GM23338 (cell line): ENCODE measurements around the gene SLC2A14.

Experiments used
- CREB1 ChIP-seq: fragments of 250-450 bp; sonication (Bioruptor Pico); IDR thresholded peaks from 2 replicates; pipeline ENCODE4 v1.5.0; 2020; ENCODE audit warnings: low read depth, mild to moderate bottlenecking, moderate library complexity
- CTCF ChIP-seq, 2 experiments: fragments of 200-600 bp in 1 of 2; sonication (generic) in 1 of 2; conservative IDR thresholded peaks; 2 replicates each; pipeline versions ENCODE4 v1.5.1 to v1.6.1; 2016 to 2017; ENCODE audit warnings: antibody characterized with exemption in 2 of 2, low read depth in 2 of 2, mild to moderate bottlenecking in 2 of 2, moderate library complexity in 1 of 2
- EZH2 ChIP-seq: fragments of 200-600 bp; sonication (generic); IDR thresholded peaks from one replicate; pipeline ENCODE4 v1.8.0; 2017; ENCODE audit warnings: antibody characterized with exemption, mild to moderate bottlenecking, low read depth; ENCODE audit not compliant: unreplicated experiment
- EZH2phosphoT487 ChIP-seq: fragments of 200-600 bp; sonication (generic); IDR thresholded peaks from one replicate; pipeline ENCODE4 v1.8.1; 2018; ENCODE audit warnings: antibody characterized with exemption; ENCODE audit not compliant: unreplicated experiment
- JUNB ChIP-seq: IDR thresholded peaks from one replicate; pipeline ENCODE4 v1.6.1; 2016; ENCODE audit warnings: antibody characterized with exemption; ENCODE audit not compliant: unreplicated experiment
- NANOG ChIP-seq: IDR thresholded peaks from 2 replicates; pipeline ENCODE4 v1.6.1; 2016; ENCODE audit warnings: antibody characterized with exemption, borderline replicate concordance
- POLR2AphosphoS5 ChIP-seq: IDR thresholded peaks from 2 replicates; pipeline ENCODE4 v1.6.1; 2016; ENCODE audit warnings: antibody characterized with exemption, low read depth
- STAT1 ChIP-seq: IDR thresholded peaks from one replicate; pipeline ENCODE4 v1.6.1; 2016; ENCODE audit warnings: antibody characterized with exemption; ENCODE audit not compliant: unreplicated experiment
- ZNF114 ChIP-seq: fragments of 250-450 bp; sonication (Bioruptor Pico); IDR thresholded peaks from 2 replicates; pipeline ENCODE4 v1.5.0; 2020; ENCODE audit warnings: mild to moderate bottlenecking, moderate library complexity
- ZNF331 ChIP-seq: fragments of 250-450 bp; sonication (Bioruptor Pico); IDR thresholded peaks from 2 replicates; pipeline ENCODE4 v1.5.0; 2020; ENCODE audit warnings: low read depth, mild to moderate bottlenecking, moderate library complexity
- TF ChIP-seq, protein P1 (sequence below): IDR thresholded peaks from one replicate; pipeline ENCODE4 v1.6.1; 2018; ENCODE audit warnings: antibody characterized with exemption; ENCODE audit not compliant: unreplicated experiment
- TF ChIP-seq, protein P2 (sequence below): fragments of 250-450 bp; sonication (Bioruptor Pico); IDR thresholded peaks from 2 replicates; pipeline ENCODE4 v1.5.0; 2020; ENCODE audit warnings: mild to moderate bottlenecking, moderate library complexity

GRCh38 chr12:7915661-7916403 lies 43.1 kb upstream of the SLC2A14 start:
- TF ChIP-seq EZH2 (no peak), POLR2AphosphoS5 (no peak; the same call in 1 of the 2 replicates), CTCF (conservative IDR thresholded peaks at IDR 0.05; ENCODE audit: low read depth in 2 of 2) (no peak), EZH2phosphoT487 (no peak), JUNB (no peak), CREB1 (no peak), NANOG (no peak), STAT1 (no peak), ZNF331 (CRISPR knock-in tag) (no peak), ZNF114 (no peak)
- TF ChIP-seq, protein P1, sequence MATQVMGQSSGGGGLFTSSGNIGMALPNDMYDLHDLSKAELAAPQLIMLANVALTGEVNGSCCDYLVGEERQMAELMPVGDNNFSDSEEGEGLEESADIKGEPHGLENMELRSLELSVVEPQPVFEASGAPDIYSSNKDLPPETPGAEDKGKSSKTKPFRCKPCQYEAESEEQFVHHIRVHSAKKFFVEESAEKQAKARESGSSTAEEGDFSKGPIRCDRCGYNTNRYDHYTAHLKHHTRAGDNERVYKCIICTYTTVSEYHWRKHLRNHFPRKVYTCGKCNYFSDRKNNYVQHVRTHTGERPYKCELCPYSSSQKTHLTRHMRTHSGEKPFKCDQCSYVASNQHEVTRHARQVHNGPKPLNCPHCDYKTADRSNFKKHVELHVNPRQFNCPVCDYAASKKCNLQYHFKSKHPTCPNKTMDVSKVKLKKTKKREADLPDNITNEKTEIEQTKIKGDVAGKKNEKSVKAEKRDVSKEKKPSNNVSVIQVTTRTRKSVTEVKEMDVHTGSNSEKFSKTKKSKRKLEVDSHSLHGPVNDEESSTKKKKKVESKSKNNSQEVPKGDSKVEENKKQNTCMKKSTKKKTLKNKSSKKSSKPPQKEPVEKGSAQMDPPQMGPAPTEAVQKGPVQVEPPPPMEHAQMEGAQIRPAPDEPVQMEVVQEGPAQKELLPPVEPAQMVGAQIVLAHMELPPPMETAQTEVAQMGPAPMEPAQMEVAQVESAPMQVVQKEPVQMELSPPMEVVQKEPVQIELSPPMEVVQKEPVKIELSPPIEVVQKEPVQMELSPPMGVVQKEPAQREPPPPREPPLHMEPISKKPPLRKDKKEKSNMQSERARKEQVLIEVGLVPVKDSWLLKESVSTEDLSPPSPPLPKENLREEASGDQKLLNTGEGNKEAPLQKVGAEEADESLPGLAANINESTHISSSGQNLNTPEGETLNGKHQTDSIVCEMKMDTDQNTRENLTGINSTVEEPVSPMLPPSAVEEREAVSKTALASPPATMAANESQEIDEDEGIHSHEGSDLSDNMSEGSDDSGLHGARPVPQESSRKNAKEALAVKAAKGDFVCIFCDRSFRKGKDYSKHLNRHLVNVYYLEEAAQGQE, result no peak
- TF ChIP-seq, protein P2, sequence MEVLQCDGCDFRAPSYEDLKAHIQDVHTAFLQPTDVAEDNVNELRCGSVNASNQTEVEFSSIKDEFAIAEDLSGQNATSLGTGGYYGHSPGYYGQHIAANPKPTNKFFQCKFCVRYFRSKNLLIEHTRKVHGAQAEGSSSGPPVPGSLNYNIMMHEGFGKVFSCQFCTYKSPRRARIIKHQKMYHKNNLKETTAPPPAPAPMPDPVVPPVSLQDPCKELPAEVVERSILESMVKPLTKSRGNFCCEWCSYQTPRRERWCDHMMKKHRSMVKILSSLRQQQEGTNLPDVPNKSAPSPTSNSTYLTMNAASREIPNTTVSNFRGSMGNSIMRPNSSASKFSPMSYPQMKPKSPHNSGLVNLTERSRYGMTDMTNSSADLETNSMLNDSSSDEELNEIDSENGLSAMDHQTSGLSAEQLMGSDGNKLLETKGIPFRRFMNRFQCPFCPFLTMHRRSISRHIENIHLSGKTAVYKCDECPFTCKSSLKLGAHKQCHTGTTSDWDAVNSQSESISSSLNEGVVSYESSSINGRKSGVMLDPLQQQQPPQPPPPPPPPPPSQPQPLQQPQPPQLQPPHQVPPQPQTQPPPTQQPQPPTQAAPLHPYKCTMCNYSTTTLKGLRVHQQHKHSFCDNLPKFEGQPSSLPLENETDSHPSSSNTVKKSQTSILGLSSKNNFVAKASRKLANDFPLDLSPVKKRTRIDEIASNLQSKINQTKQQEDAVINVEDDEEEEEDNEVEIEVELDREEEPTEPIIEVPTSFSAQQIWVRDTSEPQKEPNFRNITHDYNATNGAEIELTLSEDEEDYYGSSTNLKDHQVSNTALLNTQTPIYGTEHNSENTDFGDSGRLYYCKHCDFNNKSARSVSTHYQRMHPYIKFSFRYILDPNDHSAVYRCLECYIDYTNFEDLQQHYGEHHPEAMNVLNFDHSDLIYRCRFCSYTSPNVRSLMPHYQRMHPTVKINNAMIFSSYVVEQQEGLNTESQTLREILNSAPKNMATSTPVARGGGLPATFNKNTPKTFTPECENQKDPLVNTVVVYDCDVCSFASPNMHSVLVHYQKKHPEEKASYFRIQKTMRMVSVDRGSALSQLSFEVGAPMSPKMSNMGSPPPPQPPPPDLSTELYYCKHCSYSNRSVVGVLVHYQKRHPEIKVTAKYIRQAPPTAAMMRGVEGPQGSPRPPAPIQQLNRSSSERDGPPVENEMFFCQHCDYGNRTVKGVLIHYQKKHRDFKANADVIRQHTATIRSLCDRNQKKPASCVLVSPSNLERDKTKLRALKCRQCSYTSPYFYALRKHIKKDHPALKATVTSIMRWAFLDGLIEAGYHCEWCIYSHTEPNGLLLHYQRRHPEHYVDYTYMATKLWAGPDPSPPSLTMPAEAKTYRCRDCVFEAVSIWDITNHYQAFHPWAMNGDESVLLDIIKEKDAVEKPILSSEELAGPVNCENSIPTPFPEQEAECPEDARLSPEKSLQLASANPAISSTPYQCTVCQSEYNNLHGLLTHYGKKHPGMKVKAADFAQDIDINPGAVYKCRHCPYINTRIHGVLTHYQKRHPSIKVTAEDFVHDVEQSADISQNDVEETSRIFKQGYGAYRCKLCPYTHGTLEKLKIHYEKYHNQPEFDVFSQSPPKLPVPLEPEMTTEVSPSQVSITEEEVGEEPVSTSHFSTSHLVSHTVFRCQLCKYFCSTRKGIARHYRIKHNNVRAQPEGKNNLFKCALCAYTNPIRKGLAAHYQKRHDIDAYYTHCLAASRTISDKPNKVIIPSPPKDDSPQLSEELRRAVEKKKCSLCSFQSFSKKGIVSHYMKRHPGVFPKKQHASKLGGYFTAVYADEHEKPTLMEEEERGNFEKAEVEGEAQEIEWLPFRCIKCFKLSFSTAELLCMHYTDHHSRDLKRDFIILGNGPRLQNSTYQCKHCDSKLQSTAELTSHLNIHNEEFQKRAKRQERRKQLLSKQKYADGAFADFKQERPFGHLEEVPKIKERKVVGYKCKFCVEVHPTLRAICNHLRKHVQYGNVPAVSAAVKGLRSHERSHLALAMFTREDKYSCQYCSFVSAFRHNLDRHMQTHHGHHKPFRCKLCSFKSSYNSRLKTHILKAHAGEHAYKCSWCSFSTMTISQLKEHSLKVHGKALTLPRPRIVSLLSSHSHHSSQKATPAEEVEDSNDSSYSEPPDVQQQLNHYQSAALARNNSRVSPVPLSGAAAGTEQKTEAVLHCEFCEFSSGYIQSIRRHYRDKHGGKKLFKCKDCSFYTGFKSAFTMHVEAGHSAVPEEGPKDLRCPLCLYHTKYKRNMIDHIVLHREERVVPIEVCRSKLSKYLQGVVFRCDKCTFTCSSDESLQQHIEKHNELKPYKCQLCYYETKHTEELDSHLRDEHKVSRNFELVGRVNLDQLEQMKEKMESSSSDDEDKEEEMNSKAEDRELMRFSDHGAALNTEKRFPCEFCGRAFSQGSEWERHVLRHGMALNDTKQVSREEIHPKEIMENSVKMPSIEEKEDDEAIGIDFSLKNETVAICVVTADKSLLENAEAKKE (CRISPR knock-in tag), result no peak
